GM12878 (cell line): Measurements from ENCODE around the gene POLR1D. TPM values are rescaled to one million over a fixed set of nuclear protein-coding genes. Genes with fewer than 3 reads are reported as not detected.

Experiments
- ATAC-seq: fragments of 200-7000 bp; cut with Tn5 transposase; 3 replicates; pipeline ENCODE4 v1.9.1; 2020; ENCODE audit warnings: mild to moderate bottlenecking, moderate library complexity
- BruUV-seq: library from RNA; stranded (reverse); fragments of 400-500 nt; replicated peaks from 2 replicates; lab custom pipeline; 2021; lab: Mats Ljungman, UMichigan
- CTCF ChIA-PET: fragments of 300-600 bp; sonication (Branson Sonifier 250); formaldehyde crosslinking; extraction: SDS; loops from one replicate; lab custom pipeline; 2021; ENCODE audit warnings: inconsistent platforms; lab: Yijun Ruan, JAX
- POLR2A ChIA-PET: fragments of 350-600 bp; formaldehyde crosslinking; extraction: SDS; loops from one replicate; lab custom pipeline; 2021; ENCODE audit warnings: inconsistent platforms; lab: Charles Lee
- RAD21 ChIA-PET: fragments of 300-600 bp; sonication (Branson Sonifier 250); formaldehyde crosslinking; loops from one replicate; lab custom pipeline; 2023; ENCODE audit warnings: antibody characterized with exemption; ENCODE audit not compliant: unreplicated experiment; lab: Charles Lee
- SMC1A ChIA-PET: fragments of 300-600 bp; sonication (Branson Sonifier 250); formaldehyde crosslinking; loops from one replicate; lab custom pipeline; 2023; ENCODE audit not compliant: unreplicated experiment, uncharacterized antibody; lab: Charles Lee
- DNase-seq: peaks from one replicate; pipeline ENCODE4 v3.0.0-alpha.2; 2011; ENCODE audit warnings: low read depth, low spot score
- FAIRE-seq: peaks from 3 replicates; lab custom pipeline; 2011; peaks lifted over from hg19 to GRCh38; lab: Jason Lieb, UNC
- H2AFZ ChIP-seq: 2 replicates; pipeline ENCODE4 v1.6.0; 2011; ENCODE audit warnings: low read depth, low read length, control low read depth; ENCODE audit not compliant: control insufficient read depth
- H3K27ac ChIP-seq: 2 replicates; pipeline ENCODE4 v1.5.1; 2011; ENCODE audit warnings: control low read depth; ENCODE audit not compliant: control insufficient read depth, insufficient read depth
- H3K27me3 ChIP-seq, 2 experiments: replicated peaks in 1 of 2; 2 replicates each; pipeline versions ENCODE4 v1.6.0 to v1.6.1; 2011; ENCODE audit warnings: low read length in 1 of 2; ENCODE audit not compliant: control insufficient read depth in 2 of 2, insufficient read depth in 2 of 2
- H3K36me3 ChIP-seq, 2 experiments: 2 replicates each; pipeline ENCODE4 v1.5.1; 2011; ENCODE audit warnings: low read length in 1 of 2; ENCODE audit not compliant: control insufficient read depth in 2 of 2, insufficient read depth in 2 of 2
- H3K4me1 ChIP-seq: 2 replicates; pipeline ENCODE4 v1.6.1; 2011; ENCODE audit warnings: mild to moderate bottlenecking, low read length, moderate library complexity, mixed read lengths; ENCODE audit not compliant: control insufficient read depth, insufficient read depth
- H3K4me2 ChIP-seq: 2 replicates; pipeline ENCODE4 v1.6.0; 2011; ENCODE audit warnings: control low read depth; ENCODE audit not compliant: control insufficient read depth, insufficient read depth
- H3K4me3 ChIP-seq: fragments of 200-600 bp; sonication (generic); 2 replicates; pipeline ENCODE4 v1.5.1; 2016
- H3K79me2 ChIP-seq: 2 replicates; pipeline ENCODE4 v1.6.0; 2011; ENCODE audit warnings: low read length; ENCODE audit not compliant: control insufficient read depth, insufficient read depth
- H3K9ac ChIP-seq: 2 replicates; pipeline ENCODE4 v1.8.0; 2011; ENCODE audit warnings: low read length, control low read depth, mixed read lengths; ENCODE audit not compliant: control insufficient read depth, insufficient read depth
- H3K9me3 ChIP-seq: replicated peaks from 3 replicates; pipeline ENCODE4 v1.5.1; 2011; ENCODE audit warnings: mild to moderate bottlenecking, low read length; ENCODE audit not compliant: control insufficient read depth, insufficient read depth
- H4K20me1 ChIP-seq: 2 replicates; pipeline ENCODE4 v1.6.0; 2011; ENCODE audit not compliant: control insufficient read depth, insufficient read depth
- ATF3 ChIP-seq: IDR thresholded peaks from 2 replicates; pipeline ENCODE4 v1.6.1; 2011; ENCODE audit warnings: low read depth, mild to moderate bottlenecking, low read length, moderate library complexity, borderline replicate concordance; ENCODE audit errors: extremely low read depth
- HCFC1 ChIP-seq: fragments of 150-350 bp; IDR thresholded peaks from 2 replicates; pipeline ENCODE4 v1.6.1; 2014; ENCODE audit warnings: low read length
- NRF1 ChIP-seq: conservative IDR thresholded peaks from 2 replicates; pipeline ENCODE4 v1.6.1; 2011; ENCODE audit warnings: mild to moderate bottlenecking, low read depth, low read length, improper control_type of control experiment
- RELB ChIP-seq: fragments of 450-650 bp; IDR thresholded peaks from 2 replicates; pipeline ENCODE4 v1.6.1; 2017; ENCODE audit warnings: low read depth, mild to moderate bottlenecking, moderate library complexity
- SMC3 ChIP-seq: IDR thresholded peaks from 2 replicates; pipeline ENCODE4 v1.6.1; 2011; ENCODE audit warnings: low read length, improper control_type of control experiment, borderline replicate concordance
- STAT1 ChIP-seq: fragments of 450-650 bp; conservative IDR thresholded peaks from 2 replicates; pipeline ENCODE4 v1.6.1; 2014; ENCODE audit warnings: antibody characterized with exemption, mild to moderate bottlenecking
- TAF1 ChIP-seq: IDR thresholded peaks from 2 replicates; pipeline ENCODE4 v1.6.1; 2011; ENCODE audit warnings: mild to moderate bottlenecking, low read depth, low read length, borderline replicate concordance
- TARDBP ChIP-seq: IDR thresholded peaks from 2 replicates; pipeline ENCODE4 v1.6.1; 2016; ENCODE audit warnings: borderline replicate concordance
- TBL1XR1 ChIP-seq: IDR thresholded peaks from 2 replicates; pipeline ENCODE4 v1.6.1; 2012; ENCODE audit warnings: low read depth, low read length, improper control_type of control experiment
- ZNF622 ChIP-seq: fragments of 450-650 bp; IDR thresholded peaks from 2 replicates; pipeline ENCODE4 v1.6.1; 2017; ENCODE audit warnings: mild to moderate bottlenecking, inconsistent platforms
- WGBS: methylation state at CpG from one replicate; pipeline ENCODE4 v1.1.6; 2016; ENCODE audit warnings: low lambda C conversion rate; ENCODE audit not compliant: insufficient replicate concordance, insufficient coverage; ENCODE audit errors: missing lambda C conversion rate; 5-methylcytosine and 5-hydroxymethylcytosine counted together
- in situ Hi-C: fragments of 300-500 bp; cut with MboI; formaldehyde crosslinking; loops from 9 replicates; pipeline ENCODE4 v1.14.3; 2018; ENCODE audit warnings: mixed read lengths
- intact Hi-C: fragments of 100-400 bp; cut with micrococcal nuclease; formaldehyde crosslinking; loops from one replicate; pipeline ENCODE4 v1.14.2; 2022; ENCODE audit not compliant: unreplicated experiment
- polyA plus RNA-seq, 11 experiments: library from polyadenylated mRNA; depleted of rRNA in 4 of 11; unstranded in 6 of 11; stranded (reverse) in 5 of 11; fragments of >200 nt; fragmentation: Nextera tagmentation in 4 of 11; fragmentation: Illumina TruSeq in 1 of 11; extraction: Ambion mirVana in 4 of 11; extraction: Trizol in 1 of 11; gene quantifications; 1 replicate in 1 of 11; 2 replicates in 10 of 11; pipeline versions ENCODE4 v1.2.1 to v1.2.3, GENCODE V29; 2011 to 2016; ENCODE audit warnings: inconsistent platforms in 2 of 11, missing spikeins in 2 of 11, low read depth in 1 of 11
- total RNA-seq, 4 experiments: library from RNA; depleted of rRNA in 3 of 4; stranded (reverse); fragments of >200 nt in 3 of 4; fragmentation: Illumina TruSeq in 1 of 4; extraction: Trizol in 1 of 4; gene quantifications; 2 replicates each; pipeline versions ENCODE4 v1.2.1 to v1.2.3, GENCODE V29; 2013 to 2021

Gene POLR1D
- total and polyA plus RNA-seq, 10 of the 15 experiments (the other 5 are each of a cell fraction or from before 2014, with no cell fraction given): 119 to 223 (median 160) TPM

- H3K9ac ChIP-seq: no peak overlapping the region
- H3K36me3 ChIP-seq: peaks cover 0 to under 1% of the 10 kb centered on the region in 2 experiments; a peak in 1 of 4 replicates
- no CpG with 5 or more reads among the region's 1 CpG for WGBS
- H3K9me3 ChIP-seq: no peaks in the 10 kb centered on the region
- in situ Hi-C loops (no loop called here), intact Hi-C loops (no loop called here)
- BruUV-seq: no TSS peak
- ATAC-seq: no peak
- SMC1A ChIA-PET: interaction anchor here (0.7 kb wide), 1 partner anchor 324 kb away, joined by 3 read pairs; no protein-coding TSS in a partner anchor
- H3K4me3 ChIP-seq: no peak overlapping the region
- RAD21 ChIA-PET: no interaction called here
- H3K27me3 ChIP-seq: no peaks in the 10 kb centered on the region
- no peak overlapping the region for H2AFZ ChIP-seq
- POLR2A ChIA-PET: no interaction called here
- H3K4me2 ChIP-seq: no peak overlapping the region
- no peak for DNase-seq
- H4K20me1 ChIP-seq: no peaks in the 10 kb centered on the region
- no peak for TF ChIP-seq TBL1XR1
- TF ChIP-seq HCFC1: no peak
- TF ChIP-seq SMC3: no peak
- no peak for TF ChIP-seq RELB
- no peak for TF ChIP-seq TARDBP
- TF ChIP-seq ZNF622: no peak
- no peak for TF ChIP-seq ATF3
- TF ChIP-seq STAT1: no peak
- TF ChIP-seq NRF1: no peak
- no peak for TF ChIP-seq TAF1
- no peaks in the 10 kb centered on the region for H3K4me1 ChIP-seq
- H3K79me2 ChIP-seq: no peaks in the 10 kb centered on the region
- no peak overlapping the region for H3K27ac ChIP-seq
- FAIRE-seq: no peak
- CTCF ChIA-PET: no interaction called here
Observed at GRCh38 chr13:27672025-27672424, 50.3 kb downstream of the POLR1D start.

Other genes with a start within 250 kb of the POLR1D start
- gene GTF3A, start 197.3 kb upstream of the POLR1D start, total RNA-seq (2014; rRNA removed): 232 TPM in 2 replicates
- 247 and 249 TPM in 2 replicates for gene GTF3A, start 197.3 kb upstream of the POLR1D start, total RNA-seq (2014; rRNA removed; fragmentation: Illumina TruSeq; extraction: Trizol)
- 192 and 201 TPM in 2 replicates for gene GTF3A, start 197.3 kb upstream of the POLR1D start, total RNA-seq (2021)
- gene GTF3A, start 197.3 kb upstream of the POLR1D start, polyA plus RNA-seq (2011; rRNA removed): 150 and 204 TPM in 2 replicates
- gene GTF3A, start 197.3 kb upstream of the POLR1D start, polyA plus RNA-seq (2014; fragmentation: Illumina TruSeq; extraction: Trizol): 350 and 400 TPM in 2 replicates
- 100 to 1,000 TPM in 1 of 2 experiments, 10 to 100 TPM in 1; 74.2 to 187 TPM for gene GTF3A, start 197.3 kb upstream of the POLR1D start, polyA plus RNA-seq (2014; fragmentation: Nextera tagmentation; extraction: Ambion mirVana)
- 183 and 199 TPM in 2 replicates for gene GTF3A, start 197.3 kb upstream of the POLR1D start, polyA plus RNA-seq (2014; rRNA removed)
- gene GTF3A, start 197.3 kb upstream of the POLR1D start, polyA plus RNA-seq (2016; fragmentation: Nextera tagmentation; extraction: Ambion mirVana): 100 to 1,000 TPM; 501 to 524 TPM
- 26.0 and 47.3 TPM in 2 replicates for gene MTIF3, start 171.3 kb upstream of the POLR1D start, total RNA-seq (2014; rRNA removed)
- gene MTIF3, start 171.3 kb upstream of the POLR1D start, total RNA-seq (2014; rRNA removed; fragmentation: Illumina TruSeq; extraction: Trizol): 44.2 and 48.4 TPM in 2 replicates
- gene MTIF3, start 171.3 kb upstream of the POLR1D start, total RNA-seq (2021): 22.4 and 22.5 TPM in 2 replicates
- gene MTIF3, start 171.3 kb upstream of the POLR1D start, polyA plus RNA-seq (2011; rRNA removed): 49.1 and 70.3 TPM in 2 replicates
- 68.0 and 75.1 TPM in 2 replicates for gene MTIF3, start 171.3 kb upstream of the POLR1D start, polyA plus RNA-seq (2014; fragmentation: Illumina TruSeq; extraction: Trizol)
- 10 to 100 TPM; 64.7 to 73.9 TPM for gene MTIF3, start 171.3 kb upstream of the POLR1D start, polyA plus RNA-seq (2014; fragmentation: Nextera tagmentation; extraction: Ambion mirVana)
- 29.4 and 40.0 TPM in 2 replicates for gene MTIF3, start 171.3 kb upstream of the POLR1D start, polyA plus RNA-seq (2014; rRNA removed)
- gene MTIF3, start 171.3 kb upstream of the POLR1D start, polyA plus RNA-seq (2016; fragmentation: Nextera tagmentation; extraction: Ambion mirVana): 10 to 100 TPM; 50.3 to 51.1 TPM
- gene LNX2, start 1.4 kb upstream of the POLR1D start, total RNA-seq (2014; rRNA removed): 5.2 and 5.4 TPM in 2 replicates
- 6.2 and 6.3 TPM in 2 replicates for gene LNX2, start 1.4 kb upstream of the POLR1D start, total RNA-seq (2014; rRNA removed; fragmentation: Illumina TruSeq; extraction: Trizol)
- gene LNX2, start 1.4 kb upstream of the POLR1D start, total RNA-seq (2021): 4.7 and 4.8 TPM in 2 replicates
- 7.7 and 7.9 TPM in 2 replicates for gene LNX2, start 1.4 kb upstream of the POLR1D start, polyA plus RNA-seq (2011; rRNA removed)
- gene LNX2, start 1.4 kb upstream of the POLR1D start, polyA plus RNA-seq (2014; fragmentation: Illumina TruSeq; extraction: Trizol): 5.9 and 6.5 TPM in 2 replicates
- gene LNX2, start 1.4 kb upstream of the POLR1D start, polyA plus RNA-seq (2014; fragmentation: Nextera tagmentation; extraction: Ambion mirVana): 1 to 10 TPM; 1.3 to 1.9 TPM
- gene LNX2, start 1.4 kb upstream of the POLR1D start, polyA plus RNA-seq (2014; rRNA removed): 3.5 and 3.7 TPM in 2 replicates
- 1 to 10 TPM; 4.0 to 4.1 TPM for gene LNX2, start 1.4 kb upstream of the POLR1D start, polyA plus RNA-seq (2016; fragmentation: Nextera tagmentation; extraction: Ambion mirVana)
- gene GSX1, start 170.6 kb downstream of the POLR1D start, total RNA-seq (2014; rRNA removed): not detected in 2 replicates
- not detected in 2 replicates for gene GSX1, start 170.6 kb downstream of the POLR1D start, total RNA-seq (2014; rRNA removed; fragmentation: Illumina TruSeq; extraction: Trizol)
- gene GSX1, start 170.6 kb downstream of the POLR1D start, total RNA-seq (2021): not detected in 2 replicates
- gene GSX1, start 170.6 kb downstream of the POLR1D start, polyA plus RNA-seq (2011; rRNA removed): not detected in 2 replicates
- not detected in 2 replicates for gene GSX1, start 170.6 kb downstream of the POLR1D start, polyA plus RNA-seq (2014; fragmentation: Illumina TruSeq; extraction: Trizol)
- not detected for gene GSX1, start 170.6 kb downstream of the POLR1D start, polyA plus RNA-seq (2014; fragmentation: Nextera tagmentation; extraction: Ambion mirVana)
- gene GSX1, start 170.6 kb downstream of the POLR1D start, polyA plus RNA-seq (2014; rRNA removed): not detected in 2 replicates
- gene GSX1, start 170.6 kb downstream of the POLR1D start, polyA plus RNA-seq (2016; fragmentation: Nextera tagmentation; extraction: Ambion mirVana): not detected